GM23338 (cell line): ENCODE measurements around the gene USP38.

ENCODE experiments used
- EZH2 ChIP-seq: fragments of 200-600 bp; sonication (generic); IDR thresholded peaks from one replicate; pipeline ENCODE4 v1.8.0; 2017; ENCODE audit warnings: antibody characterized with exemption, mild to moderate bottlenecking, low read depth; ENCODE audit not compliant: unreplicated experiment
- EZH2phosphoT487 ChIP-seq: fragments of 200-600 bp; sonication (generic); IDR thresholded peaks from one replicate; pipeline ENCODE4 v1.8.1; 2018; ENCODE audit warnings: antibody characterized with exemption; ENCODE audit not compliant: unreplicated experiment
- NANOG ChIP-seq: IDR thresholded peaks from 2 replicates; pipeline ENCODE4 v1.6.1; 2016; ENCODE audit warnings: antibody characterized with exemption, borderline replicate concordance
- TF ChIP-seq, protein P1 (sequence below): IDR thresholded peaks from one replicate; pipeline ENCODE4 v1.6.1; 2018; ENCODE audit warnings: antibody characterized with exemption; ENCODE audit not compliant: unreplicated experiment
- TF ChIP-seq, protein P2 (sequence below), 2 experiments: fragments of 200-600 bp in 1 of 2; sonication (generic) in 1 of 2; conservative IDR thresholded peaks; 2 replicates each; pipeline versions ENCODE4 v1.5.1 to v1.6.1; 2016 to 2017; ENCODE audit warnings: antibody characterized with exemption in 2 of 2, low read depth in 2 of 2, mild to moderate bottlenecking in 2 of 2, moderate library complexity in 1 of 2

DNA sequence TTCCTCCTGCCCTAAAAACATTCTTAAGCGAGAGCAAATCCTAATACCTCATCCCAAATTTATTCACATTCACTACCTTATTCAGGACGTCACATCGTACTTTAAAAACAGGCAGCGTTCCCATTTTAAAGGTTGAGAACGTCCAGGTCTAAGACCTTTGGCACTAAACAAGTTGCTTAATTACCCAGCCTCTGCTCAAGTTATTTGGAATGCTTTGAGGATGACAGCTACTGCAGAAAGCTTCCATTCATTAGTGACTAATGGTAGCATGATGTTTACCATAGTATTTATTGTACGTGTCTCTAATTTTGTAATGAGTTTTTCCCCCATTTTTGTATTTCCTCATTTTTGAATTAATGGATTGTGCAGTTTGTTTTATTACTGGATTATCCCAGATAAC is 1.5 kb downstream of the USP38 start:
- no peak for TF ChIP-seq NANOG
- TF ChIP-seq, protein P1, sequence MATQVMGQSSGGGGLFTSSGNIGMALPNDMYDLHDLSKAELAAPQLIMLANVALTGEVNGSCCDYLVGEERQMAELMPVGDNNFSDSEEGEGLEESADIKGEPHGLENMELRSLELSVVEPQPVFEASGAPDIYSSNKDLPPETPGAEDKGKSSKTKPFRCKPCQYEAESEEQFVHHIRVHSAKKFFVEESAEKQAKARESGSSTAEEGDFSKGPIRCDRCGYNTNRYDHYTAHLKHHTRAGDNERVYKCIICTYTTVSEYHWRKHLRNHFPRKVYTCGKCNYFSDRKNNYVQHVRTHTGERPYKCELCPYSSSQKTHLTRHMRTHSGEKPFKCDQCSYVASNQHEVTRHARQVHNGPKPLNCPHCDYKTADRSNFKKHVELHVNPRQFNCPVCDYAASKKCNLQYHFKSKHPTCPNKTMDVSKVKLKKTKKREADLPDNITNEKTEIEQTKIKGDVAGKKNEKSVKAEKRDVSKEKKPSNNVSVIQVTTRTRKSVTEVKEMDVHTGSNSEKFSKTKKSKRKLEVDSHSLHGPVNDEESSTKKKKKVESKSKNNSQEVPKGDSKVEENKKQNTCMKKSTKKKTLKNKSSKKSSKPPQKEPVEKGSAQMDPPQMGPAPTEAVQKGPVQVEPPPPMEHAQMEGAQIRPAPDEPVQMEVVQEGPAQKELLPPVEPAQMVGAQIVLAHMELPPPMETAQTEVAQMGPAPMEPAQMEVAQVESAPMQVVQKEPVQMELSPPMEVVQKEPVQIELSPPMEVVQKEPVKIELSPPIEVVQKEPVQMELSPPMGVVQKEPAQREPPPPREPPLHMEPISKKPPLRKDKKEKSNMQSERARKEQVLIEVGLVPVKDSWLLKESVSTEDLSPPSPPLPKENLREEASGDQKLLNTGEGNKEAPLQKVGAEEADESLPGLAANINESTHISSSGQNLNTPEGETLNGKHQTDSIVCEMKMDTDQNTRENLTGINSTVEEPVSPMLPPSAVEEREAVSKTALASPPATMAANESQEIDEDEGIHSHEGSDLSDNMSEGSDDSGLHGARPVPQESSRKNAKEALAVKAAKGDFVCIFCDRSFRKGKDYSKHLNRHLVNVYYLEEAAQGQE: no peak
- TF ChIP-seq, protein P2, sequence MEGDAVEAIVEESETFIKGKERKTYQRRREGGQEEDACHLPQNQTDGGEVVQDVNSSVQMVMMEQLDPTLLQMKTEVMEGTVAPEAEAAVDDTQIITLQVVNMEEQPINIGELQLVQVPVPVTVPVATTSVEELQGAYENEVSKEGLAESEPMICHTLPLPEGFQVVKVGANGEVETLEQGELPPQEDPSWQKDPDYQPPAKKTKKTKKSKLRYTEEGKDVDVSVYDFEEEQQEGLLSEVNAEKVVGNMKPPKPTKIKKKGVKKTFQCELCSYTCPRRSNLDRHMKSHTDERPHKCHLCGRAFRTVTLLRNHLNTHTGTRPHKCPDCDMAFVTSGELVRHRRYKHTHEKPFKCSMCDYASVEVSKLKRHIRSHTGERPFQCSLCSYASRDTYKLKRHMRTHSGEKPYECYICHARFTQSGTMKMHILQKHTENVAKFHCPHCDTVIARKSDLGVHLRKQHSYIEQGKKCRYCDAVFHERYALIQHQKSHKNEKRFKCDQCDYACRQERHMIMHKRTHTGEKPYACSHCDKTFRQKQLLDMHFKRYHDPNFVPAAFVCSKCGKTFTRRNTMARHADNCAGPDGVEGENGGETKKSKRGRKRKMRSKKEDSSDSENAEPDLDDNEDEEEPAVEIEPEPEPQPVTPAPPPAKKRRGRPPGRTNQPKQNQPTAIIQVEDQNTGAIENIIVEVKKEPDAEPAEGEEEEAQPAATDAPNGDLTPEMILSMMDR (conservative IDR thresholded peaks at IDR 0.05; ENCODE audit: low read depth in 2 of 2): no peak
- no peak for TF ChIP-seq EZH2
- TF ChIP-seq EZH2phosphoT487: no peak
